ENCODE data around the gene PNLIP. TPM values are rescaled to one million over a fixed set of nuclear protein-coding genes. Genes with fewer than 3 reads are reported as not detected.

PNLIP gene
- not detected in 2 replicates for total RNA-seq

DNA sequence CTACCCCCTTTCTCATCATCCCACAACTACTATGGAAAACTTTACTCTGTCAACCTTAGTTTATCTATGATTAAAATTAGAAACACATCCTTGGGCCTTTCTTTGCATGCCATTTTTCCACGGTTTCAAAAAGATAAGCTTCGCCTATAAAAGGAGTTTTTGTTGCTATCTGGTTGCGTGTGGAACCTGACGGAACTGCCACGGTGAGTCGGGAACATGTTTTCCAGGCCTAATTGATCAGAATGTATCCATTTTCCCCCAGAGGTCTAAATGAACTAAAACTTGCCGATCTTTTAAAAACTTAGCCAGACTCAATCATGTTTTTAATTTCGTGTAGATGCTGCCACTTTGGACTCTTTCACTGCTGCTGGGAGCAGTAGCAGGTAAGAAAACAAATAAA lies at the start of gene PNLIP:
PNLIP (plus strand) TSS at position 176 of the 400 bp plus-strand sequence; CDS start at position 338, 162 bp downstream.

GRCh38 chr10:116590590-116591444 lies 45.1 kb downstream of the PNLIP start, which contains the start of gene PNLIPRP1:
Gene PNLIPRP1 (plus strand): TSS chr10:116590959. CDS start chr10:116591130, 171 bp downstream.

Small RNA genes within 50 kb of the gene (small RNA-seq; reads per million reads assigned to genes)
- not detected for gene RNU6-1090P

Other genes with a start within 250 kb of the PNLIP start
- gene CCDC172, start 221.5 kb upstream of the PNLIP start, total RNA-seq = not detected in 2 replicates
- gene PNLIPRP3, start 118.1 kb upstream of the PNLIP start, total RNA-seq = not detected in 2 replicates
- gene PNLIPRP1, start 45.0 kb downstream of the PNLIP start, total RNA-seq = not detected in 2 replicates
- not detected in 2 replicates for gene PNLIPRP2, start 75.0 kb downstream of the PNLIP start, total RNA-seq
- gene HSPA12A, start 196.6 kb downstream of the PNLIP start, total RNA-seq = 9.4 and 13.9 TPM in 2 replicates